GM12872 (cell line): ENCODE measurements around the gene PKP3.
A peak's percentile ranks its signal among the peaks of the same experiment; 100 is the strongest.

Experiments used
- CTCF ChIP-seq: IDR thresholded peaks from 3 replicates; pipeline ENCODE4 v1.5.1; 2011; ENCODE audit warnings: low read depth, mild to moderate bottlenecking, low read length, moderate library complexity; ENCODE audit not compliant: insufficient read depth

The PKP3 gene

GRCh38 chr11:447923-448731 lies 54.1 kb downstream of the PKP3 start:
- TF ChIP-seq CTCF: peak; percentile 81

GRCh38 chr11:449889-450808 lies 56.1 kb downstream of the PKP3 start, which contains the start of gene PTDSS2:
Gene PTDSS2 (plus strand): TSS chr11:450279. CDS start chr11:450456, 177 bp downstream.
- no peak for TF ChIP-seq CTCF

- TF ChIP-seq CTCF: peak; percentile 51
Measured at GRCh38 chr11:450809-451451, 56.9 kb downstream of the PKP3 start.

GRCh38 chr11:451738-452137 lies 57.7 kb downstream of the PKP3 start:
- TF ChIP-seq CTCF: no peak

- TF ChIP-seq CTCF: no peak
Measured at GRCh38 chr11:452203-452744, 58.3 kb downstream of the PKP3 start.

- TF ChIP-seq CTCF: no peak
Measured at GRCh38 chr11:452916-453527, 59.0 kb downstream of the PKP3 start.
